Prostate gland (tissue), 2 donors: ENCODE data around the gene PCDHGA5. TPM values are rescaled to one million over a fixed set of nuclear protein-coding genes. Genes with fewer than 3 reads are reported as not detected.
"Not testable (repeated sequence)": the region's sequence is repeated elsewhere in the genome, so short reads cannot be mapped to it uniquely, and the experiment has no call there.

Experiments used
- DNase-seq: peaks from one replicate; pipeline ENCODE4 v3.0.0-alpha.2; 2019; ENCODE audit warnings: low spot score
- H3K27ac ChIP-seq, 2 donors: fragments of 200-600 bp; sonication (generic); 2 replicates each; pipeline ENCODE4 v1.5.1; 2017 to 2019
- H3K27me3 ChIP-seq: fragments of 200-600 bp; sonication (generic); replicated peaks from 2 replicates; pipeline ENCODE4 v1.5.1; 2019; ENCODE audit not compliant: insufficient read depth
- H3K36me3 ChIP-seq, 2 donors: fragments of 200-600 bp; sonication (generic); 1 replicate in 1 of 2; 2 replicates in 1 of 2; pipeline versions ENCODE4 v1.5.1 to v1.8.1; 2017 to 2019
- H3K4me1 ChIP-seq: fragments of 200-600 bp; sonication (generic); replicated peaks from 2 replicates; pipeline ENCODE4 v1.5.1; 2019
- H3K4me3 ChIP-seq, 2 donors: fragments of 200-600 bp; sonication (generic); 2 replicates each; pipeline ENCODE4 v1.5.1; 2017 to 2019
- H3K9me3 ChIP-seq: fragments of 200-600 bp; sonication (generic); 2 replicates; pipeline ENCODE4 v1.5.1; 2017
- CTCF ChIP-seq, 4 experiments: fragments of 200-600 bp in 2 of 4; fragments of 450-650 bp in 2 of 4; sonication (generic) in 2 of 4; IDR thresholded peaks; 1 replicate in 3 of 4; 2 replicates in 1 of 4; pipeline ENCODE4 v1.5.1; 2016 to 2019; ENCODE audit warnings: antibody characterized with exemption in 4 of 4, mild to moderate bottlenecking in 2 of 4, moderate library complexity in 2 of 4
- POLR2A ChIP-seq: fragments of 450-650 bp; IDR thresholded peaks from one replicate; pipeline ENCODE4 v1.6.1; 2016; ENCODE audit warnings: antibody characterized with exemption, mild to moderate bottlenecking
- POLR2AphosphoS5 ChIP-seq: sonication (generic); formaldehyde crosslinking; IDR thresholded peaks from one replicate; pipeline ENCODE4 v1.6.1; 2017; ENCODE audit warnings: antibody characterized with exemption
- WGBS: methylation state at CpG from one replicate; pipeline ENCODE4 v1.1.5; 2018; 5-methylcytosine and 5-hydroxymethylcytosine counted together
- intact Hi-C: fragments of 100-400 bp; cut with DNase I; formaldehyde crosslinking; loops from one replicate; pipeline ENCODE4 v1.14.2; 2022
- total RNA-seq, 2 donors: library from RNA; depleted of rRNA; stranded (reverse); fragments of >200 nt; gene quantifications; one replicate each; pipeline ENCODE4 v1.1.0, GENCODE V29; 2016

Gene PCDHGA5
- total RNA-seq, 2 donors from 2014 or later: 4.1 to 4.8 TPM

- DNase-seq: no peak
- 10% methylated on average over 26 of the region's 27 CpGs for WGBS
- Histone ChIP-seq H3K4me1 (no peaks in the 10 kb centered on the region), H3K4me3 (no peak within 1 kb of the TSS), H3K27ac (no peak within 1 kb of the TSS), H3K27me3 (peaks cover 6% of the 10 kb centered on the region), H3K36me3 (no peaks in the 10 kb centered on the region), H3K9me3 (no peaks in the 10 kb centered on the region)
- TF ChIP-seq CTCF (IDR thresholded peaks at IDR 0.05) (peak in 2 of 4 experiments; percentile 5 to 28), POLR2AphosphoS5 (no peak)
- intact Hi-C loops: no loop called here
Measured at GRCh38 chr5:141338538-141339306, 25.2 kb upstream of the PCDHGA5 start, which contains the start of gene PCDHGA2. Gene PCDHGA2, plus strand, starts transcription at chr5:141338760.

GRCh38 chr5:141340781-141341354, 23.1 kb upstream of the PCDHGA5 start:
- 48% methylated on average over 35 of the region's 45 CpGs for WGBS
- H3K4me1 ChIP-seq, DNase-seq, H3K36me3 ChIP-seq, H3K4me3 ChIP-seq, intact Hi-C loops, H3K27ac ChIP-seq, H3K27me3 ChIP-seq, H3K9me3 ChIP-seq: not testable (repeated sequence)

- no peaks in the 10 kb centered on the region for H3K36me3 ChIP-seq
- H3K27me3 ChIP-seq: no peaks in the 10 kb centered on the region
- no peak overlapping the region for H3K27ac ChIP-seq
- no peak overlapping the region for H3K4me3 ChIP-seq
- 5% methylated on average over 1 of the region's 1 CpG for WGBS
- intact Hi-C loops: no loop called here
- no peak for DNase-seq
- no peaks in the 10 kb centered on the region for H3K4me1 ChIP-seq
- H3K9me3 ChIP-seq: no peaks in the 10 kb centered on the region
- TF ChIP-seq POLR2A: no peak
- no peak for TF ChIP-seq POLR2AphosphoS5
- no peak for TF ChIP-seq CTCF (IDR thresholded peaks at IDR 0.05)
Measured at GRCh38 chr5:141342773-141343172, 21.2 kb upstream of the PCDHGA5 start.

GRCh38 chr5:141343242-141343952, 20.6 kb upstream of the PCDHGA5 start, which contains the start of gene PCDHGA3:
Gene PCDHGA3, plus strand, starts transcription at chr5:141343829. Its CDS starts 205 bp downstream, at chr5:141344034.
- DNase-seq: no peak
- 24% methylated on average over 9 of the region's 9 CpGs for WGBS
- no peaks in the 10 kb centered on the region for H3K4me1 ChIP-seq
- intact Hi-C loops: no loop called here
- H3K36me3 ChIP-seq: no peaks in the 10 kb centered on the region
- TF ChIP-seq POLR2A: no peak
- TF ChIP-seq POLR2AphosphoS5: no peak
- no peak for TF ChIP-seq CTCF (IDR thresholded peaks at IDR 0.05)
- H3K9me3 ChIP-seq: no peaks in the 10 kb centered on the region
- H3K27ac ChIP-seq: no peak within 1 kb of the TSS
- H3K4me3 ChIP-seq: no peak within 1 kb of the TSS
- H3K27me3 ChIP-seq: no peaks in the 10 kb centered on the region

- intact Hi-C loops: no loop called here
- no peak for DNase-seq
- H3K4me1 ChIP-seq: no peaks in the 10 kb centered on the region
- no peak overlapping the region for H3K4me3 ChIP-seq
- no peak overlapping the region for H3K27ac ChIP-seq
- no peaks in the 10 kb centered on the region for H3K9me3 ChIP-seq
- H3K27me3 ChIP-seq: no peaks in the 10 kb centered on the region
- 24% methylated on average over 31 of the region's 31 CpGs for WGBS
- no peak for TF ChIP-seq POLR2A
- no peak for TF ChIP-seq CTCF (IDR thresholded peaks at IDR 0.05)
- TF ChIP-seq POLR2AphosphoS5: no peak
- no peaks in the 10 kb centered on the region for H3K36me3 ChIP-seq
Measured at GRCh38 chr5:141343953-141344463, 20.0 kb upstream of the PCDHGA5 start.
